Spleen (tissue), 7 donors: ENCODE results near the gene KCTD21.

Experiments
- POLR2AphosphoS5 ChIP-seq, 3 donors: sonication (generic); formaldehyde crosslinking; IDR thresholded peaks; one replicate each; pipeline ENCODE4 v1.5.1; 2017; ENCODE audit warnings: antibody characterized with exemption in 3 of 3
- TF ChIP-seq, protein P1 (sequence below), 11 experiments: fragments of 200-600 bp in 7 of 11; fragments of 450-650 bp in 4 of 11; sonication (generic) in 4 of 11; IDR thresholded peaks in 8 of 11; conservative IDR thresholded peaks in 3 of 11; 1 replicate in 7 of 11; 2 replicates in 4 of 11; pipeline versions ENCODE4 v1.4.0 to v1.8.0; 2016 to 2021; ENCODE audit warnings: antibody characterized with exemption in 11 of 11, inconsistent platforms in 4 of 11, mild to moderate bottlenecking in 1 of 11
- donor health status: DM: no; HTN: no; CAD: no; lungs with moderate emphysema.
- donor health status: DM: no; HTN: no; CAD: no.
- donor health status: DM: no; HTN: no; CAD: no.

DNA sequence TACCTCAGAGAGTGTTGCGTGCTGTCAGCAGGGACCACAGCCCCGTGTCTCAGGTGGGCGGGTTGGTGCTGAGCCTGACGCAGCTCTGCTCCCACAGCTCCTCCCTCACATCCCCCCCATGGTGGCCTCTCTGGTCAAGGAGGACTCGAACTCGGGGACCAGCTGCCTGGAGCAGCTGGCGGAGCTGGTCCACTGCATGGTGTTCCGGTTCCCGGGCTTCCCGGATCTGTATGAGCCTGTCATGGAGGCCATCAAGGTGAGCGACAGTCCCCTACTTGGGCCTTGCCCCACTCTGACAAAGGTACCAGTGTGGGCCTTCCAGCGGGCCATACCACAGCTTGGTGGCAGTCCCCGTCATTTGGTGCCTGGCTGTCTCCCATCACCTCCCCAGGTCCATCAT is 12.1 kb upstream of the KCTD21 start:
- TF ChIP-seq, protein P1, sequence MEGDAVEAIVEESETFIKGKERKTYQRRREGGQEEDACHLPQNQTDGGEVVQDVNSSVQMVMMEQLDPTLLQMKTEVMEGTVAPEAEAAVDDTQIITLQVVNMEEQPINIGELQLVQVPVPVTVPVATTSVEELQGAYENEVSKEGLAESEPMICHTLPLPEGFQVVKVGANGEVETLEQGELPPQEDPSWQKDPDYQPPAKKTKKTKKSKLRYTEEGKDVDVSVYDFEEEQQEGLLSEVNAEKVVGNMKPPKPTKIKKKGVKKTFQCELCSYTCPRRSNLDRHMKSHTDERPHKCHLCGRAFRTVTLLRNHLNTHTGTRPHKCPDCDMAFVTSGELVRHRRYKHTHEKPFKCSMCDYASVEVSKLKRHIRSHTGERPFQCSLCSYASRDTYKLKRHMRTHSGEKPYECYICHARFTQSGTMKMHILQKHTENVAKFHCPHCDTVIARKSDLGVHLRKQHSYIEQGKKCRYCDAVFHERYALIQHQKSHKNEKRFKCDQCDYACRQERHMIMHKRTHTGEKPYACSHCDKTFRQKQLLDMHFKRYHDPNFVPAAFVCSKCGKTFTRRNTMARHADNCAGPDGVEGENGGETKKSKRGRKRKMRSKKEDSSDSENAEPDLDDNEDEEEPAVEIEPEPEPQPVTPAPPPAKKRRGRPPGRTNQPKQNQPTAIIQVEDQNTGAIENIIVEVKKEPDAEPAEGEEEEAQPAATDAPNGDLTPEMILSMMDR (IDR thresholded peaks at IDR 0.05 in 8 of 11, conservative IDR thresholded peaks at IDR 0.05 in 3 of 11) = no peak
- no peak for TF ChIP-seq POLR2AphosphoS5 (IDR thresholded peaks at IDR 0.05)
